Peyer's patch (tissue), 4 donors: ENCODE data around the gene DCC. TPM values are rescaled to one million over a fixed set of nuclear protein-coding genes. Genes with fewer than 3 reads are reported as not detected.

Source experiments
- DNase-seq, 3 donors: peaks; one replicate each; pipeline ENCODE4 v3.0.0-alpha.2; 2017 to 2019
- H3K27ac ChIP-seq, 4 donors: fragments of 200-600 bp; sonication (generic); one replicate each; pipeline ENCODE4 v1.5.1; 2016 to 2019
- H3K27me3 ChIP-seq, 2 donors: fragments of 200-600 bp; sonication (generic); one replicate each; pipeline ENCODE4 v1.5.1; 2019
- H3K36me3 ChIP-seq, 3 donors: fragments of 200-600 bp; sonication (generic); one replicate each; pipeline ENCODE4 v1.5.1; 2016 to 2019
- H3K4me1 ChIP-seq, 4 donors: fragments of 200-600 bp; sonication (generic); one replicate each; pipeline ENCODE4 v1.5.1; 2016 to 2019
- H3K4me3 ChIP-seq, 4 donors: fragments of 200-600 bp; sonication (generic); 1 replicate in 3 of 4; 2 replicates in 1 of 4; pipeline ENCODE4 v1.5.1; 2016 to 2019; ENCODE audit warnings: mild to moderate bottlenecking in 1 of 4
- H3K9me3 ChIP-seq, 4 donors: fragments of 200-600 bp; sonication (generic); one replicate each; pipeline ENCODE4 v1.5.1; 2016 to 2019; ENCODE audit warnings: mild to moderate bottlenecking in 1 of 4
- CTCF ChIP-seq, 6 experiments: fragments of 450-650 bp in 4 of 6; fragments of 200-600 bp in 2 of 6; sonication (generic) in 1 of 6; IDR thresholded peaks; one replicate each; pipeline ENCODE4 v1.5.1; 2017 to 2019; ENCODE audit warnings: antibody characterized with exemption in 6 of 6, mild to moderate bottlenecking in 3 of 6, moderate library complexity in 1 of 6
- POLR2A ChIP-seq, 2 donors: fragments of 450-650 bp; IDR thresholded peaks; one replicate each; pipeline ENCODE4 v1.5.1; 2017; ENCODE audit warnings: antibody characterized with exemption in 2 of 2, mild to moderate bottlenecking in 2 of 2, moderate library complexity in 2 of 2
- total RNA-seq, 4 donors: library from RNA; depleted of rRNA; stranded (reverse); fragments of >200 nt; gene quantifications; one replicate each; pipeline ENCODE4 v1.1.0, GENCODE V29; 2016

The DCC gene
- total RNA-seq, 4 donors from 2014 or later: 0.13 TPM; not detected in 3

GRCh38 chr18:52343138-52343537, 3.1 kb downstream of the DCC start:
- no peak overlapping the region for H3K27ac ChIP-seq
- H3K9me3 ChIP-seq: no peaks in the 10 kb centered on the region
- H3K27me3 ChIP-seq: peaks cover 0 to 5% of the 10 kb centered on the region in 2 donors
- H3K4me1 ChIP-seq: peaks cover 0 to 4% (median 0%) of the 10 kb centered on the region in 4 donors
- TF ChIP-seq POLR2A (IDR thresholded peaks at IDR 0.05) (no peak), CTCF (IDR thresholded peaks at IDR 0.05) (peak in 2 of 6 experiments; percentile 16 to 25)
- H3K36me3 ChIP-seq: no peaks in the 10 kb centered on the region
- DNase-seq: no peak
- H3K4me3 ChIP-seq: no peak overlapping the region

- TF ChIP-seq CTCF (IDR thresholded peaks at IDR 0.05) (no peak), POLR2A (IDR thresholded peaks at IDR 0.05) (no peak)
- no peak overlapping the region for H3K4me3 ChIP-seq
- H3K36me3 ChIP-seq: no peaks in the 10 kb centered on the region
- peaks cover 0 to 5% of the 10 kb centered on the region in 2 donors for H3K27me3 ChIP-seq
- DNase-seq: no peak
- H3K9me3 ChIP-seq: no peaks in the 10 kb centered on the region
- no peak overlapping the region for H3K27ac ChIP-seq
- H3K4me1 ChIP-seq: peaks cover 0 to 4% (median 0%) of the 10 kb centered on the region in 4 donors
Observed at GRCh38 chr18:52343731-52344340, 3.8 kb downstream of the DCC start.

- no peak overlapping the region for H3K27ac ChIP-seq
- no peak for DNase-seq
- TF ChIP-seq CTCF (IDR thresholded peaks at IDR 0.05): no peak
- no peak for TF ChIP-seq POLR2A (IDR thresholded peaks at IDR 0.05)
Observed at GRCh38 chr18:52344881-52345280, 4.9 kb downstream of the DCC start.

GRCh38 chr18:52345428-52345827, 5.4 kb downstream of the DCC start:
- no peak overlapping the region for H3K27ac ChIP-seq
- no peaks in the 10 kb centered on the region for H3K36me3 ChIP-seq
- no peak for TF ChIP-seq POLR2A (IDR thresholded peaks at IDR 0.05)
- TF ChIP-seq CTCF (IDR thresholded peaks at IDR 0.05): no peak
- H3K9me3 ChIP-seq: no peaks in the 10 kb centered on the region
- peaks cover 0 to 5% of the 10 kb centered on the region in 2 donors for H3K27me3 ChIP-seq
- H3K4me3 ChIP-seq: no peak overlapping the region
- no peaks in the 10 kb centered on the region for H3K4me1 ChIP-seq
- no peak for DNase-seq

More at GRCh38 chr18:52344881-52345280, 4.9 kb downstream of the DCC start:
- Histone ChIP-seq H3K27me3 (peaks cover 0 to 5% of the 10 kb centered on the region in 2 donors), H3K9me3 (no peaks in the 10 kb centered on the region), H3K4me3 (no peak overlapping the region), H3K36me3 (no peaks in the 10 kb centered on the region), H3K4me1 (peaks cover 0 to 1% (median 0%) of the 10 kb centered on the region in 4 donors)

- no peak for DNase-seq
- Histone ChIP-seq H3K4me1 (no peaks in the 10 kb centered on the region), H3K27ac (no peak overlapping the region), H3K27me3 (no peaks in the 10 kb centered on the region), H3K4me3 (no peak overlapping the region), H3K9me3 (no peaks in the 10 kb centered on the region), H3K36me3 (no peaks in the 10 kb centered on the region)
- no peak for TF ChIP-seq CTCF (IDR thresholded peaks at IDR 0.05)
- no peak for TF ChIP-seq POLR2A (IDR thresholded peaks at IDR 0.05)
Observed at GRCh38 chr18:52348209-52348608, 8.2 kb downstream of the DCC start.
